Activated CD4-positive, CD25-positive, alpha-beta regulatory T cell treated with anti-CD3 and anti-CD28 coated beads, Interleukin-2, amount 50 U/mL, for 16 hours (primary cell): ENCODE measurements around the gene HOXA10.

Experiments
- DNase-seq: peaks from one replicate; pipeline ENCODE4 v3.0.0-alpha.2; 2020; ENCODE audit warnings: low read depth, low spot score

Gene HOXA10

GRCh38 chr7:27130540-27131389 lies 43.4 kb downstream of the HOXA10 start, which contains the start of gene HOXA4:
TSS of gene HOXA4 (minus strand) at chr7:27130757. CDS start at chr7:27130733, 24 bp downstream.
- peak; percentile 28 for DNase-seq

GRCh38 chr7:27129729-27130539 lies 44.2 kb downstream of the HOXA10 start:
- no peak for DNase-seq

GRCh38 chr7:27128776-27129728 lies 45.1 kb downstream of the HOXA10 start:
- no peak for DNase-seq

GRCh38 chr7:27128034-27128433 lies 46.1 kb downstream of the HOXA10 start:
- no peak for DNase-seq

GRCh38 chr7:27126596-27127327 lies 47.4 kb downstream of the HOXA10 start:
- no peak for DNase-seq

GRCh38 chr7:27125986-27126394 lies 48.1 kb downstream of the HOXA10 start:
- DNase-seq = no peak

GRCh38 chr7:27124902-27125689 lies 49.0 kb downstream of the HOXA10 start:
- no peak for DNase-seq

- no peak for DNase-seq
These were observed 49.8 kb downstream of the HOXA10 start for GRCh38 chr7:27124096-27124901.

GRCh38 chr7:27123477-27124053 lies 50.6 kb downstream of the HOXA10 start:
- DNase-seq = no peak

- no peak for DNase-seq
These were observed 51.1 kb downstream of the HOXA10 start for GRCh38 chr7:27123007-27123476.

- DNase-seq = no peak
These were observed 51.8 kb downstream of the HOXA10 start for GRCh38 chr7:27122077-27122910.

- DNase-seq = no peak
These were observed 52.4 kb downstream of the HOXA10 start for GRCh38 chr7:27121684-27122076.
